Measurements from ENCODE around the gene UST.
"Not testable (repeated sequence)": the region's sequence is repeated elsewhere in the genome, so short reads cannot be mapped to it uniquely, and the experiment has no call there.

UST gene

DNA sequence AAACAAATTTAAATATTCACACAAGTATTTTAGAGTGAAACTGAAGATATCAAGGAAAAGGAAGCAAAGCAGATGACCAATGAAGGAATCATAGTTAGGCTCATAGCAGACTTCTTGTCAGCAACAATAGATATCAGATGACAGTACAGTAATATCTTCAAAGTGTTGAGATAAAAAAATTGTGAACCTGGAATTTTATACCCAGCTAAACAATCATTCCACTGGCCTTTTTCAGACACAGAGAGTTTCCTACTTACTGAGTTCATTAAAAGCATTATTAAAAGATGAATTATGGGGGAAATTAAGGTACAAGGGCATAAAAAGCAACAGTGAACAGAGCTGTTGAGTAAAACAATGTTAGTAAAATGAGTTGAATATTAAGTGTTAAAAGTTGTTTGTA, 254.6 kb downstream of the UST start:
- in situ Hi-C loops (cut with MboI; ENCODE audit: low pct_unique_long_range_greater_than_20kb, low sequenced_read_pairs, unreplicated experiment): no loop called here

DNA sequence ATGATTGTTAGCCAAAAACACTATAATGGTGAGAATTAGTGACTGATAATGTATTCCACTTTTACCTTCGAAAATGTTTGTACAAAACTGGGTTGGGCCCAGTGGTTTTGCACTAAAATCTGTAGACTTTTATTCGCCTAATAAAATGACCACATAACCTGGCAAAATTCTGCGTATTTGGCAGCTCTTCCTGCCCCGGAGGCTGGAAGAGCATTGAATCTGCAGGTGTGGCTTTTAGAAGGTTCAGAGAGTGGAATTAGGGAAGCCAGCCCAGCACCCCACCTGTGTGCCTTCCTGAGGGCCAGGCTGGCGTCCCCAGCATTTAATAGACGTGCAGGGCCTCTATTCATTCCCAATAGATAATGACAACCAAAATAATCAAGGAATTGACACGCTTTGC, 256.7 kb downstream of the UST start:
- in situ Hi-C loops (cut with MboI; ENCODE audit: low pct_unique_long_range_greater_than_20kb, low sequenced_read_pairs, unreplicated experiment): no loop called here
- TF ChIP-seq, protein P1, sequence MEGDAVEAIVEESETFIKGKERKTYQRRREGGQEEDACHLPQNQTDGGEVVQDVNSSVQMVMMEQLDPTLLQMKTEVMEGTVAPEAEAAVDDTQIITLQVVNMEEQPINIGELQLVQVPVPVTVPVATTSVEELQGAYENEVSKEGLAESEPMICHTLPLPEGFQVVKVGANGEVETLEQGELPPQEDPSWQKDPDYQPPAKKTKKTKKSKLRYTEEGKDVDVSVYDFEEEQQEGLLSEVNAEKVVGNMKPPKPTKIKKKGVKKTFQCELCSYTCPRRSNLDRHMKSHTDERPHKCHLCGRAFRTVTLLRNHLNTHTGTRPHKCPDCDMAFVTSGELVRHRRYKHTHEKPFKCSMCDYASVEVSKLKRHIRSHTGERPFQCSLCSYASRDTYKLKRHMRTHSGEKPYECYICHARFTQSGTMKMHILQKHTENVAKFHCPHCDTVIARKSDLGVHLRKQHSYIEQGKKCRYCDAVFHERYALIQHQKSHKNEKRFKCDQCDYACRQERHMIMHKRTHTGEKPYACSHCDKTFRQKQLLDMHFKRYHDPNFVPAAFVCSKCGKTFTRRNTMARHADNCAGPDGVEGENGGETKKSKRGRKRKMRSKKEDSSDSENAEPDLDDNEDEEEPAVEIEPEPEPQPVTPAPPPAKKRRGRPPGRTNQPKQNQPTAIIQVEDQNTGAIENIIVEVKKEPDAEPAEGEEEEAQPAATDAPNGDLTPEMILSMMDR (IDR thresholded peaks at IDR 0.05; ENCODE audit: extremely low read depth, insufficient read depth, missing control alignments): no peak
- no peak for DNase-seq (ENCODE audit: low spot score)

More for the DNA sequence above, 254.6 kb downstream of the UST start:
- no peak for DNase-seq (ENCODE audit: low spot score)
- TF ChIP-seq, protein P1 (IDR thresholded peaks at IDR 0.05; ENCODE audit: extremely low read depth, insufficient read depth, missing control alignments): no peak

DNA sequence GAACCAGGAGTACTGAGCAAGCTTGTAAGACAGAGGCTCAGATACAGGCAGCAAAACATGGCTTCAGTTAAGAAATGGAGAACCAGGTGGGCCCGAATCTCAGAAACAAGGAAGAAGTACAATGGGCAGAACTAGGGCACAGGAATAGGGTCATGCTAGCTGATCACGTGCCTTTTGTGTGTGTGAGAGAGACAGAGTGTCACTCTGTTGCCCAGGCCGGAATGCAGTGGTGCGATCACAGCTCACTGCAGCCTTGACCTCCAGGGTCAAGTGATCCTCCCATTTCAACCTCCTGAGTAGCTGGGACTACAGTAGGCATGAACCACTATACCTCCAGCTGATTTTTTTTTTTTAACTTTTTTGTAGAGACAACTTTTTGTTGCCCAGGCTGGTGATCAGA, 257.8 kb downstream of the UST start:
- TF ChIP-seq, protein P1 (IDR thresholded peaks at IDR 0.05; ENCODE audit: extremely low read depth, insufficient read depth, missing control alignments): no peak
- in situ Hi-C loops (cut with MboI; ENCODE audit: low pct_unique_long_range_greater_than_20kb, low sequenced_read_pairs, unreplicated experiment): no loop called here
- no peak for DNase-seq (ENCODE audit: low spot score)

DNA sequence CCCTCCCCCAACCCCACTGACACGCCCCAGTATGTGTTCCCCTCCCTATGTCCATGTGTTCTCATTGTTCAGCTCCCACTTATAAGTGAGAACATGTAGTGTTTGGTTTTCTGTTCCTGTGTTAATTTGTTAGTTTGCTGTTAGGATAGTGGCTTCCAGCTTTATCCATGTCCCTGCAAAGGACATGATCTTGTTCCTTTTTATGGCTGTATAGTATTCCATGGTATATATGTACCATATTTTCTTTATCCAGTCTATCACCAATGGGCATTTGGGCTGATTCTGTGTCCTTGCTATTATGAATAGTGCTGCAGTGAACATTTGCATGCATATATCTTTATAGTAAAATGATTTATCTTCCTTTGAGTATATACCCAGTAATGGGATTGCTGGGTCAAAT, 259.4 kb downstream of the UST start:
- in situ Hi-C loops (cut with MboI; ENCODE audit: low pct_unique_long_range_greater_than_20kb, low sequenced_read_pairs, unreplicated experiment): not testable (repeated sequence)

DNA sequence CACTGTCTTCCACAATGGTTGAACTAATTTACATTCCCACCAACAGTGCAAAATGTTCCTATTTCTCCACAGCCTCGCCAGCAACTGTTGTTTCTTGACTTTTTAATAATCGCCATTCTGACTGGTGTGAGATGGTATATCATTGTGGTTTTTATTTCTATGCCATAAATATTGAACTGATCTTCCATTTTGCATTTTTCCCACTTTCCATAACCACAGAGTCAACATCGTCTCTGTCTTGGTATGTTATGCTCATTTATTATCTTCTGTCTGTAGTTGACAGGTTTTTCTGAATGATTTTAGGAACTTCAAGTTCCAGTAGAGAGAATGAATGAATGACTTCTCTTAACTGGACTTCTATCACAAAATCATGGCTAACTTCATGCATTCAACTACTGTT, 259.8 kb downstream of the UST start:
- DNase-seq (ENCODE audit: low spot score): no peak
- TF ChIP-seq, protein P1 (IDR thresholded peaks at IDR 0.05; ENCODE audit: extremely low read depth, insufficient read depth, missing control alignments): no peak
- in situ Hi-C loops (cut with MboI; ENCODE audit: low pct_unique_long_range_greater_than_20kb, low sequenced_read_pairs, unreplicated experiment): no loop called here

More for the DNA sequence above, 259.4 kb downstream of the UST start:
- not testable (repeated sequence) for DNase-seq (ENCODE audit: low spot score)

DNA sequence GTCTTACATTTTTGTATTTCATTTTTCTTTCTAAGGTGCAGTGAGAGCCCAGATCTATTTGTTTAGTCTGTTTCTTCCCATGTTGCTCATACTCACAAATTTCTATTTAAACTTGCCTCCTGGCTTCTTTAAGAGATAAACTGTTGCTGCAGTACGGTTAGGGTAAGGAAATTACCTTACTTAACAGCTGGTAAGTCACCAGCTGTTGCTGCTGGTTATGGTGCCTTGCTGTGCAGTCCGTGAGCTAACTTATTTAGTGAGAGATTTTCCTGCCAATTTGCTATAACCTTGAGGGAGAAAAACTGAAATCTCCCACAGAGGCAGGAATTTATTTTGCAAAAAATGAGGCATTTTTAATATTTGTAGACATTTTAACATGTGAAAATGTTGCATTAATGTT, 261.0 kb downstream of the UST start:
- in situ Hi-C loops (cut with MboI; ENCODE audit: low pct_unique_long_range_greater_than_20kb, low sequenced_read_pairs, unreplicated experiment): no loop called here

DNA sequence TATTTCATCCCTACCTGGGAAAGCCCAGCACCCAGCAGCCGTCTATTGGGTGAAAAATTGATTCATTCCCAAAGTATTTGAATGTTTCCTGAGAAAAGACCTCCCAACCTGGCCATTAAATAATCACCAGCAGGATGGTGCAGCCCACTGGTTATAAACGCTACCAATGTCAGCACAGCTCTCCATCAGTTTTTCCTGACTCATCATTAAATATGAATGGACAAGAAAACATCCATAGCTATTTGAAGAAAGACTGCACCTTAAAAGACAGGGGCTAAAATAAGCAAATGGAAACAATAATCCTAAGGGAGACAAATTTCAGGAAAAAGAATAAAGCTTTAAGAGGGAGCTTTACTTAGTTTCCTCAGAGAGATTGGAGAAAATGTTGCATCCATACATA, 261.9 kb downstream of the UST start:
- DNase-seq (ENCODE audit: low spot score): no peak
- in situ Hi-C loops (cut with MboI; ENCODE audit: low pct_unique_long_range_greater_than_20kb, low sequenced_read_pairs, unreplicated experiment): no loop called here
- TF ChIP-seq, protein P1 (IDR thresholded peaks at IDR 0.05; ENCODE audit: extremely low read depth, insufficient read depth, missing control alignments): no peak

More for the DNA sequence above, 261.0 kb downstream of the UST start:
- DNase-seq (ENCODE audit: low spot score): no peak
- TF ChIP-seq, protein P1 (IDR thresholded peaks at IDR 0.05; ENCODE audit: extremely low read depth, insufficient read depth, missing control alignments): no peak
